ENCODE results near the gene SIGLEC8.

GRCh38 chr19:51470966-51471365 lies 12.7 kb upstream of the SIGLEC8 start:
- TF ChIP-seq, protein P1, sequence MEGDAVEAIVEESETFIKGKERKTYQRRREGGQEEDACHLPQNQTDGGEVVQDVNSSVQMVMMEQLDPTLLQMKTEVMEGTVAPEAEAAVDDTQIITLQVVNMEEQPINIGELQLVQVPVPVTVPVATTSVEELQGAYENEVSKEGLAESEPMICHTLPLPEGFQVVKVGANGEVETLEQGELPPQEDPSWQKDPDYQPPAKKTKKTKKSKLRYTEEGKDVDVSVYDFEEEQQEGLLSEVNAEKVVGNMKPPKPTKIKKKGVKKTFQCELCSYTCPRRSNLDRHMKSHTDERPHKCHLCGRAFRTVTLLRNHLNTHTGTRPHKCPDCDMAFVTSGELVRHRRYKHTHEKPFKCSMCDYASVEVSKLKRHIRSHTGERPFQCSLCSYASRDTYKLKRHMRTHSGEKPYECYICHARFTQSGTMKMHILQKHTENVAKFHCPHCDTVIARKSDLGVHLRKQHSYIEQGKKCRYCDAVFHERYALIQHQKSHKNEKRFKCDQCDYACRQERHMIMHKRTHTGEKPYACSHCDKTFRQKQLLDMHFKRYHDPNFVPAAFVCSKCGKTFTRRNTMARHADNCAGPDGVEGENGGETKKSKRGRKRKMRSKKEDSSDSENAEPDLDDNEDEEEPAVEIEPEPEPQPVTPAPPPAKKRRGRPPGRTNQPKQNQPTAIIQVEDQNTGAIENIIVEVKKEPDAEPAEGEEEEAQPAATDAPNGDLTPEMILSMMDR (IDR thresholded peaks at IDR 0.05) = no peak
- TF ChIP-seq EZH2phosphoT487 (IDR thresholded peaks at IDR 0.05) = no peak
